B cell (primary cell): ENCODE results near the gene NUP98. TPM values are rescaled to one million over a fixed set of nuclear protein-coding genes. Genes with fewer than 3 reads are reported as not detected.

ENCODE experiments used
- ATAC-seq: fragments of 200-7000 bp; cut with Tn5 transposase; one replicate; pipeline ENCODE4 v1.10.0; 2021; ENCODE audit warnings: low read depth, mild to moderate bottlenecking, moderate number of reproducible peaks, moderate library complexity
- CTCF ChIA-PET: fragments of 350-600 bp; sonication (Branson Sonifier 250); formaldehyde crosslinking; loops from one replicate; lab custom pipeline; 2021; ENCODE audit warnings: antibody characterized with exemption, inconsistent platforms; lab: Charles Lee
- POLR2A ChIA-PET: fragments of 350-600 bp; sonication (Branson Sonifier 250); formaldehyde crosslinking; loops from one replicate; lab custom pipeline; 2021; ENCODE audit warnings: antibody characterized with exemption; lab: Charles Lee
- DNase-seq: peaks from one replicate; pipeline ENCODE4 v3.0.0; 2013
- H2AFZ ChIP-seq: 2 replicates; pipeline ENCODE4 v1.6.1; 2012; ENCODE audit warnings: mild to moderate bottlenecking, low read depth, low read length; ENCODE audit not compliant: insufficient read depth, poor library complexity, severe bottlenecking
- H3K27ac ChIP-seq, 2 donors: 1 replicate in 1 of 2; 2 replicates in 1 of 2; pipeline ENCODE4 v1.5.1; 2012 to 2013; ENCODE audit warnings: low read length in 2 of 2, mild to moderate bottlenecking in 2 of 2, moderate library complexity in 1 of 2
- H3K27me3 ChIP-seq, 4 experiments: fragments of 200-600 bp in 1 of 4; sonication (generic) in 1 of 4; replicated peaks in 1 of 4; 1 replicate in 2 of 4; 2 replicates in 2 of 4; pipeline versions ENCODE4 v1.6.1 to v1.7.0; 2013 to 2016; ENCODE audit warnings: low read length in 3 of 4, mild to moderate bottlenecking in 2 of 4, mixed read lengths in 1 of 4, moderate library complexity in 1 of 4; ENCODE audit not compliant: insufficient read depth in 4 of 4, control insufficient read depth in 3 of 4; ENCODE audit errors: control extremely low read depth in 1 of 4
- H3K36me3 ChIP-seq, 2 experiments: replicated peaks in 1 of 2; 1 replicate in 1 of 2; 2 replicates in 1 of 2; pipeline versions ENCODE4 v1.6.1 to v1.7.1; 2013; ENCODE audit warnings: low read length in 1 of 2; ENCODE audit not compliant: insufficient read depth in 2 of 2, control insufficient read depth in 1 of 2; ENCODE audit errors: control extremely low read depth in 1 of 2, extremely low read depth in 1 of 2
- H3K4me1 ChIP-seq, 2 donors: fragments of 200-600 bp in 1 of 2; sonication (generic) in 1 of 2; 1 replicate in 1 of 2; 2 replicates in 1 of 2; pipeline versions ENCODE4 v1.5.1 to v1.6.1; 2013 to 2017; ENCODE audit warnings: low read length in 2 of 2; ENCODE audit not compliant: control insufficient read depth in 2 of 2, insufficient read depth in 2 of 2
- H3K4me2 ChIP-seq: replicated peaks from 2 replicates; pipeline ENCODE3; 2012; ENCODE audit warnings: mild to moderate bottlenecking, low read depth, low read length; ENCODE audit not compliant: poor library complexity, severe bottlenecking
- H3K4me3 ChIP-seq, 5 experiments: fragments of 200-600 bp in 1 of 5; sonication (generic) in 1 of 5; 1 replicate in 3 of 5; 2 replicates in 2 of 5; pipeline versions ENCODE4 v1.5.1 to v1.7.0; 2011 to 2016; ENCODE audit warnings: low read length in 4 of 5, mild to moderate bottlenecking in 4 of 5, low read depth in 2 of 5, control low read depth in 1 of 5, moderate library complexity in 1 of 5; ENCODE audit not compliant: insufficient read depth in 1 of 5; ENCODE audit errors: control extremely low read depth in 1 of 5, extremely low read depth in 1 of 5
- H3K79me2 ChIP-seq: fragments of 200-600 bp; sonication (generic); one replicate; pipeline ENCODE4 v1.6.0; 2016; ENCODE audit warnings: low read length; ENCODE audit not compliant: control insufficient read depth, insufficient read depth
- H3K9ac ChIP-seq: fragments of 200-600 bp; sonication (generic); 2 replicates; pipeline ENCODE4 v1.6.1; 2017; ENCODE audit warnings: mild to moderate bottlenecking, low read length, moderate library complexity
- H3K9me3 ChIP-seq, 3 donors: one replicate each; pipeline versions ENCODE4 v1.6.1 to v1.7.1; 2013; ENCODE audit warnings: low read length in 2 of 3; ENCODE audit not compliant: control insufficient read depth in 2 of 3, insufficient read depth in 1 of 3; ENCODE audit errors: control extremely low read depth in 1 of 3
- H4K20me1 ChIP-seq: 2 replicates; pipeline ENCODE4 v1.6.0; 2012; ENCODE audit warnings: mild to moderate bottlenecking, low read length; ENCODE audit not compliant: insufficient read depth, control insufficient read depth, poor library complexity, severe bottlenecking
- H3K27ac Mint-ChIP-seq: one replicate; pipeline ENCODE4 v1.8.0; 2021; ENCODE audit warnings: mixed read lengths
- H3K27me3 Mint-ChIP-seq: one replicate; pipeline ENCODE4 v1.8.0; 2021; ENCODE audit warnings: mixed read lengths
- H3K4me1 Mint-ChIP-seq: one replicate; pipeline ENCODE4 v1.8.0; 2021; ENCODE audit warnings: mixed read lengths
- H3K4me3 Mint-ChIP-seq: one replicate; pipeline ENCODE4 v1.8.0; 2021; ENCODE audit warnings: mixed read lengths
- H3K9me3 Mint-ChIP-seq: one replicate; pipeline ENCODE4 v1.8.0; 2022; ENCODE audit warnings: mixed read lengths; ENCODE audit not compliant: insufficient read depth
- EZH2 ChIP-seq: IDR thresholded peaks from 2 replicates; pipeline ENCODE4 v1.6.1; 2012; ENCODE audit warnings: borderline replicate concordance, low read depth, mild to moderate bottlenecking, moderate library complexity, low read length; ENCODE audit not compliant: insufficient read depth, poor library complexity, severe bottlenecking
- WGBS: methylation state at CpG from one replicate; pipeline ENCODE4 v1.1.5; 2013; ENCODE audit warnings: missing lambda C conversion rate; ENCODE audit not compliant: insufficient coverage; 5-methylcytosine and 5-hydroxymethylcytosine counted together
- intact Hi-C: fragments of 100-400 bp; cut with micrococcal nuclease; formaldehyde crosslinking; loops from one replicate; pipeline ENCODE4 v1.10.0; 2022
- polyA plus RNA-seq: library from polyadenylated mRNA; depleted of rRNA; stranded (reverse); fragments of >200 nt; gene quantifications from 2 replicates; pipeline ENCODE4 v1.2.3, GENCODE V29; 2012
- total RNA-seq, 2 donors: library from RNA; stranded (reverse); fragments of 120-200 nt in 1 of 2; gene quantifications; 1 replicate in 1 of 2; 2 replicates in 1 of 2; pipeline versions ENCODE4 v1.2.3 to v1.2.4, GENCODE V29; 2013 to 2022
- TF ChIP-seq, protein P1 (sequence below): fragments of 200-600 bp; IDR thresholded peaks from one replicate; pipeline ENCODE4 v1.8.0; 2022; ENCODE audit warnings: antibody characterized with exemption, mild to moderate bottlenecking

NUP98 gene
- total and polyA plus RNA-seq, 2 donors (not counting 1 experiment from before 2014, with no cell fraction given) = 99.8 to 111 TPM

- CTCF ChIA-PET = interaction anchor here (0.8 kb wide), 1 partner anchor 432 kb away, joined by 3 read pairs; no protein-coding TSS in a partner anchor
These were observed 156.2 kb downstream of the NUP98 start for GRCh38 chr11:3641191-3641590.

GRCh38 chr11:3639841-3640240 lies 157.5 kb downstream of the NUP98 start:
- Histone ChIP-seq H2AFZ (no peak overlapping the region), H3K79me2 (no peaks in the 10 kb centered on the region), H3K27ac (no peak overlapping the region), H3K4me2 (no peak overlapping the region), H3K27me3 (peaks cover 0 to 33% (median 12%) of the 10 kb centered on the region in 4 experiments), H3K4me1 (peaks cover 10 to 14% of the 10 kb centered on the region in 2 donors), H4K20me1 (no peaks in the 10 kb centered on the region), H3K9me3 (peaks cover 0 to 13% (median 0%) of the 10 kb centered on the region in 3 donors), H3K9ac (no peak overlapping the region), H3K4me3 (no peak overlapping the region), H3K36me3 (no peaks in the 10 kb centered on the region)
- ChIA-PET CTCF (no interaction called here), POLR2A (no interaction called here)
- 96% methylated on average over 13 of the region's 14 CpGs for WGBS
- intact Hi-C loops = no loop called here
- peaks cover 55% of the 10 kb centered on the region for H3K27me3 Mint-ChIP-seq
- H3K4me3 Mint-ChIP-seq = peak overlapping the region; percentile 16
- DNase-seq = no peak
- H3K9me3 Mint-ChIP-seq = no peaks in the 10 kb centered on the region
- no peak for ATAC-seq
- TF ChIP-seq EZH2 = no peak
- TF ChIP-seq, protein P1, sequence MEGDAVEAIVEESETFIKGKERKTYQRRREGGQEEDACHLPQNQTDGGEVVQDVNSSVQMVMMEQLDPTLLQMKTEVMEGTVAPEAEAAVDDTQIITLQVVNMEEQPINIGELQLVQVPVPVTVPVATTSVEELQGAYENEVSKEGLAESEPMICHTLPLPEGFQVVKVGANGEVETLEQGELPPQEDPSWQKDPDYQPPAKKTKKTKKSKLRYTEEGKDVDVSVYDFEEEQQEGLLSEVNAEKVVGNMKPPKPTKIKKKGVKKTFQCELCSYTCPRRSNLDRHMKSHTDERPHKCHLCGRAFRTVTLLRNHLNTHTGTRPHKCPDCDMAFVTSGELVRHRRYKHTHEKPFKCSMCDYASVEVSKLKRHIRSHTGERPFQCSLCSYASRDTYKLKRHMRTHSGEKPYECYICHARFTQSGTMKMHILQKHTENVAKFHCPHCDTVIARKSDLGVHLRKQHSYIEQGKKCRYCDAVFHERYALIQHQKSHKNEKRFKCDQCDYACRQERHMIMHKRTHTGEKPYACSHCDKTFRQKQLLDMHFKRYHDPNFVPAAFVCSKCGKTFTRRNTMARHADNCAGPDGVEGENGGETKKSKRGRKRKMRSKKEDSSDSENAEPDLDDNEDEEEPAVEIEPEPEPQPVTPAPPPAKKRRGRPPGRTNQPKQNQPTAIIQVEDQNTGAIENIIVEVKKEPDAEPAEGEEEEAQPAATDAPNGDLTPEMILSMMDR = no peak
- H3K4me1 Mint-ChIP-seq = peaks cover 10% of the 10 kb centered on the region
- H3K27ac Mint-ChIP-seq = no peak overlapping the region

More at GRCh38 chr11:3641191-3641590, 156.2 kb downstream of the NUP98 start:
- H3K27ac Mint-ChIP-seq = no peak overlapping the region
- H3K9me3 ChIP-seq = peaks cover 0 to 12% (median 0%) of the 10 kb centered on the region in 3 donors
- DNase-seq (no peak), ATAC-seq (no peak)
- H3K9ac ChIP-seq = no peak overlapping the region
- H3K27me3 ChIP-seq = peaks cover 0 to 40% (median 13%) of the 10 kb centered on the region in 4 experiments
- no peak overlapping the region for H3K27ac ChIP-seq
- H4K20me1 ChIP-seq = no peaks in the 10 kb centered on the region
- POLR2A ChIA-PET = no interaction called here
- 78% methylated on average over 7 of the region's 8 CpGs for WGBS
- H3K27me3 Mint-ChIP-seq = peaks cover 61% of the 10 kb centered on the region
- peaks cover 10% of the 10 kb centered on the region for H3K4me1 Mint-ChIP-seq
- intact Hi-C loops = no loop called here
- H3K9me3 Mint-ChIP-seq = no peaks in the 10 kb centered on the region
- no peak for TF ChIP-seq EZH2
- TF ChIP-seq, protein P1 = no peak
- H3K36me3 ChIP-seq = no peaks in the 10 kb centered on the region
- H3K4me1 ChIP-seq = peaks cover 10 to 14% of the 10 kb centered on the region in 2 donors
- H2AFZ ChIP-seq = peak overlapping the region; percentile 81
- no peak overlapping the region for H3K4me2 ChIP-seq
- H3K79me2 ChIP-seq = no peaks in the 10 kb centered on the region
- H3K4me3 ChIP-seq = no peak overlapping the region
- peak overlapping the region; percentile 78 for H3K4me3 Mint-ChIP-seq
